Hematopoietic multipotent progenitor cell treated with erythropoietin and hydrocortisone succinate and interleukin-3 and kit ligand, for 15 days (in vitro differentiated cells): ENCODE data around the gene HSPA8.
A peak's percentile ranks its signal among the peaks of the same experiment; 100 is the strongest.
"Not testable (repeated sequence)": the region's sequence is repeated elsewhere in the genome, so short reads cannot be mapped to it uniquely, and the experiment has no call there.

Experiments used
- DNase-seq: peaks from one replicate; pipeline ENCODE4 v3.0.0-alpha.2; 2015; ENCODE audit warnings: low spot score

The HSPA8 gene

DNA sequence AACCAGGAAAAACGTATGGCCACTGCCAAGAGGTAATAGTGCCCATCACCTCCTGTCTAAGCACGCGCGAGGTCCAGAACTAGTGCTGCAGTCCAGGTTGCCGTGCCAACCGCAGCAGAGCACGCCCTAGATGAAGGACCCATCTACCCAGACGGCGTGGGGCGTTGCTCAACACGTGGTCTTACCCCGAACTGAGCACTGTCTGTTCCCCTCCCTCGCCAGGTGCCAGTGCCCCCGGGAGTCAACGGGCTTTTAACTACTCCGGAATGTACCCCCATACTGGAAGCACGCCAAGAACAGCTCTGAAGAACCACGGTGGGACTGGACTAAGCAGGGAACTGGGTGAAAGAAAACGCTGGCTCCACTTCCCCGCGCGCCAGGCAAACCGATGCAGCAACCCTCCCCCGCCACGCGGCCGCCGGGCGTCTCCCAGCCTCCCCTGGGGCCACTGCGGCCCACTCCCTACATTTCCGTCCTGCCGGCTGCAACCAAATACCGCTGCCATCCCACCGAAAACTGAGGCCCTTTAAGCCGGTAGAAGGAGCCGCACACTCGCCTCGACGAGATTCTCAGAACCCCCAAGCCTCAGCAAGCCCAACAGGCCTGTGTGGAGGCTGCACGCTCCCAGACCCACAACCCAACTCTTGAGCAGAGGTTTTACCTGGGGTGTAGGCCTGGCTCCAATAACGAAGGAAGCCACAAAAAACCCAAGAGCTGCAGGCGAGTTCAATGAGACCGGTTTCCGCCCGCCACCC lies at the start of gene HSPA8:
TSS of gene HSPA8 (minus strand) at position 734 of the 755 bp plus-strand sequence. CDS start 812 bp downstream, outside the sequence.
- peak; percentile 74 for DNase-seq

DNA sequence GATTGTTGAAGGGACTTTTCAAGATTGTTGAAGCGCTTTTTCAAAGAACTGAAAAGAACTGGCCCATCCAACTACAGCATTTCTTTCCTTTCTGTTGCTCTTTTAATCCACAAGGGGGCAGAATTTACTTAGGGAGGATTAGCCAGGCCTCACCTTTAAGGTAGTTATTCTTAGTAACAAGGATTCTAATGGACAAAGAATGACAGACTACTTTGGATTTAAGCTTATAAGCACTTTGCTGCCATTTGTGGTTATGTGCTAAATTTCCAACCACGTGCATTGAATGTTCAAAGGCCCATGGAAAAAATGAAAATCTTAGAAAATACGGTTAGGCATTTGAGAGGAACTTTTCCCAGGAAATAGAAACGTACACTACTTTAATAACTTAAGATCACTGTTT lies 49.5 kb upstream of the HSPA8 start:
- DNase-seq = peak; percentile 55

DNA sequence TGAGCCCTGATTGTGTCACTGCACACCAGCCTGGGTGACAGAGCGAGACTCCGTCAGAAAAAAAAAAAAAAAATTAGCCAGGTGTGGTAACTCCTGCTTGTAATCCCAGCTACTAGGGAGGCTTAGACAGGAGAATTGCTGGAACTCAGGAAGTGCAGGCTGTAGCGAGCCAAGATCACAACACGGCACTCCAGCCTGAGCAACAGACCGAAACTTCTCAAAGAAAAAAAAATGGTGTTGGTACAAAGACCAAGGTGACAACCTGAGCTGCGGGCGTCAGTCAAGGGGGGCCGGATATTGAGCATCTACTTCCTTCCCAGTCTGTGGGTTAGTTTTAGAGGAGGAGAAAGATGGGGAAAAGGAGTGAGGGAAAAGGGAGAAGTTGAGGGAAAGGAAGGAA lies 48.5 kb upstream of the HSPA8 start:
- no peak for DNase-seq

DNA sequence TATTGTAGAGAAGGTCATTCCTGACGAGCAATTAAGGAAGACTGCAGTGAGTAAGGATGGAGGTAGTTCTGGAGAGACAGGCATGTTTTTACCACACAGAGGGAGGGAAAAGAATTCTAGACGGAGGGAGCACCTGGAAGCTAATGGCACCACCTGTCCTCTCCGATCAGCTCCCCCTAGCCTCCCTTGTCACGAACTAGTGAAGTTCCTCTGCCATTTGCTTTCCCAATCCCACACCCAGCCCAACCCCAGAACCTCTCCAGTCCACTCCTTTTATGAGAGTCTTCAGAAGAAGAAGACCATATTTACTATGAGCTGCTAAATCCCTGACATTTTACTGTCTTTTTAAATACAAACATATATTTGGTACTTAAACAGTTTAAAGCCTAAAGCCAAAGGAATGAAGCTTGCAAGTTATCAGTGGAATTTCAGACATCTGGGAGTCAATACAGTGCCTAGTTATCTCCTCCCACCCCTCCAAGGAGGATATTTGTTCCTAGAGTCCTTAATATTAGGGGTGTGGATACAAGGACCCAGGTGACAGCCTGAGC lies 46.1 kb upstream of the HSPA8 start:
- no peak for DNase-seq

DNA sequence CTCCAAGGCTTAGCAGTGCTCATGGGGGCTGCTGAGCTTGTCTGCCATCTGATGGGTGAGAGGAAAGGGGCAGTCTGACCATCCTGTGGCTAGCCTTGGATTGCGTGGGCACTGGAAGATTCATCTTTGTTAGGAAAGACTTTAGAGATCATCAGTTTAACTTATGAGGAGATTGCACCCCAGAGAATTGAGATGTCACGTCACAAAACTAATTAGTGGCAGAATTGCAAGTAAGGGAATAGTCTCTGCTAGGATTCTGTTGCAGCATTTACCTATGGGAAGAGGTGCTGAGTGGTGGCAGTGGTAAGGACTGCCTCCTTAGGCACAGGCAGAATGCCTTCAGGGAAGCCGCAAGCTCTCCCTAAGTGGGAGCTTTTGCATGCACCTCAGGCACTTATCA lies 42.8 kb upstream of the HSPA8 start:
- no peak for DNase-seq

DNA sequence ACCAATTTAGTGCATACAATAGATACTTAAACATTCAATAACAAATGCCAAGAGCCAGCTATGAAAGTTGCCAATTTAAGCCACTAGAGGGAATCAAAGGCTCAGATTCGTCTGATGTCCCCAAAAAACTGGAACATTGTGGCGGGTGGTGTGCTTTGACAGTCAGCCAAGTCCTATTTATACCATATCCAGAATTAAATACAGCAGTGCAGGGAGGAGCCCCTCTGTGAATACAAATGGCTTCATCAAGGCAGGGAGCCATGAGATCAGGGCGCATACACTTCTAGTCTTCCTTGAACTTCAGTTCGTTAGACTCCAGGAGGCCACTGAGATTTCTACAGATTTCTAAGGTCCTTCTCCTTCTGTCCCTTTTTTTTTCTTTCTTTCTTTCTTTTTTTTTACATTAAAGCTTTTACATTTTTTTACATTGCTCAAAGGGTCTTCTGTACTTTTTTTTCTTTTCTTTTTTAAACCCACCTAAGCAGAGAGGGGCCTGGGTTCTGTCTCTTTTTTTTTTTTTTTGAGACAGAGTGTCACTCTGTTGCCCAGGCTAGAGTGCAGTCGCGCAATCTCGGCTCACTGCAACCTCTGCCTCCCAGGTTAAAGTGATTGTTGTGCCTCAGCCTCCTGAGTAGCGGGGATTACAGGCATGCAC lies 41.5 kb upstream of the HSPA8 start:
- no peak for DNase-seq

DNA sequence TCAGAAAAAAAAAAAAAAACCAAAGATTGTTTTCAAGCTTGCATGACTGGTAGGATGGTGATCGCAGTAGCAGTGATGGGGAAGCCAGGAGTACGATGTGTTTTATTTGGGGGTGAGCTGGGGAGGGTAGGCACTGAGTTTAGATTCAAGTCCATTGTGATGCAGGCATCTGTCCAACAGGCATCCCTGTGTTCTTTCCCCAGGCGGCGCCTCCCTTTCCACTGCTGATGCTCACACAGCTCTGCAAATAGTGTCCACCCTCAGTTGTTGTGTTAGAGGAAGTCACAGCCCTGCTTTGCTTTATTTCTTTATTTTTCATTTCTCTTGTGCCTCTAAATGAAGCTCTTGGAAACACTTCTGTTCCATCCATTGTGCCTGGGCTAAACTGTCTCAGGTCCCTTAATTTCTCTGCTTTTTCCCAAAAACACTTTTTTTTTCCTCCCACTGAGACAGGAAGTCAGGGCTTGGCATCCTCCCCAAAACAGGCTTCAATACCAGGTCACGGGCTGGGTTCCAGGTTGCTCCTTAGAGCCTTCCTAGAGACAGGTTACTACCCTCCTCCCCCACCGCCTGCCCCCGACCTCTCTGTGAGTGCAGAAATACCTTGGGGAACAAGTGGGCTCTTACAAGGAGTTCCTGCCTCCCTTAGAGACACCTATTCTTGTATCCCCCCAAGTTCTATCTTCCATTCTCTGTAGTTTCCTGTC lies 38.6 kb upstream of the HSPA8 start:
- DNase-seq = no peak

DNA sequence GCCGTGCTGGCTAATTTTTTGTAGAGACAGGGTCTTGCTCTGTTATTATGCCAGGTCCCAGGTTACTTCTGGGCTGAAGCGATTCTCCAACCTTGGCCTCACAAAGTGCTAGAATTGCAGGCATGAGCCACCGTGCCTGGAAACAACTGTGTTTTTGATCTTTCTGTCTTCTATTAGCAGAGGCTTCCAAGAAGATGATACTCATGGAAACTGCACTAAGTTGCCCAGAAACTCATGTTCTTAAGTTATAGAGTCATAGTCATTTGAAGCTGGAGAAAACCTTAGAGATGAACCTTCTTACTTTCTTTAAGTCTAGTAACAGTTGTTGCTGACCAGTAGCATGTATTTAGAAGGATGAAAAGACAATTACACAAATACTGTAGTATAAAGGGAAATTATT lies 37.1 kb upstream of the HSPA8 start:
- no peak for DNase-seq

DNA sequence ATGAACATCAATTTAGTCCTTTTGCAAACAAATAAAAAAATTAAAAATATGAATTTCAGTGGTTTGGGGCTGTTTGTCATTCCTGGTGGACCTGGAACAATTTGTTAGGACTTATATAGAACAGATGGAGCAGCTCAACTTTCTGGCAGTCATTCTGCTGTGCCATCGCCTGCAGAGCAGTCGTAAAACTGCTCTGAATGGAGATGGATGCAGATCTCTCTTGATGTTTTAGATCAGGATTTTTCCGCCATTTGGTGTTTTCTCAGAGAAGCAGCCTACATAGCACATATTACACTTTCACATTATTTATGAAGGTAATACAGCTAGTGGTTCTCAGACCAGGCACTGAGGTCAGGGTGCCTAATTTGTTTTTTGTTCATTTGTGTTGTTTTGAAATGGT lies 31.8 kb upstream of the HSPA8 start:
- DNase-seq = no peak

DNA sequence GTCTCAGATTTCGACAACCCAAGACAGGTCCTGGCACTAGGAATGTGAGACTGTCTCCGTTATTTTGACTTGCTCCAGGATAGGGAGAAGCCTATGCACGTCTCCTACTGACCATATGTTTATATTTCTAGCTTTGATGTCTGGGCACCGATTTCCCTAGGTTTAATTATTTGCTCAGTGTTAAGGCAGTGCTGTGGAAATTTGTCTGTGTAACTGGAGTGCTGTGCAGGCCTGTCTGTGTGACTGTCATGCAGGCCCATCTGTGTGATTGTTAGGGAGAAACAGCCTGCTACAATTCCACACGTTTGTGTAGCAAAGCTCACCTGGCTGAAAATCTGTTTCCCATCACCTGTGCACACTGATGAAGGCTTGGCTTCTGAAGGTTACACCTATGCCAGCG lies 29.6 kb upstream of the HSPA8 start:
- DNase-seq = no peak

DNA sequence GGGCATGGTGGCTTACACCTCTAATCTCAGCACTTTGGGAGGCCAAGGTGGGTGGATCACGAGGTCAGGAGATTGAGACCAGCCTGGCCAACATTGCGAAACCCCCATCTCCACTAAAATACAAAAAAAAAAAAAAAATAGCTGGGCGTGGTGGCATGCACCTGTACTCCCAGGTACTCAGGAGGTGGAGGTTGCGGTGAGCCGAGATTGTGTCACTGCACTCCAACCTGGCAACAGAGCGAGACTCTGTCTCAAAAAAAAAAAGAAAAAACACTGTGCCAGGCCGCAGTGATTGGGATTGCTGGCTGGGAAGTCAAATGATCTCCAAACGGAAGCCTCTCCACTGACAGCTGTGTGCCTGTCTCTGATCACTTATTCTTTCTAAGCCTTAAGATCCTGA lies 28.2 kb upstream of the HSPA8 start:
- not testable (repeated sequence) for DNase-seq

DNA sequence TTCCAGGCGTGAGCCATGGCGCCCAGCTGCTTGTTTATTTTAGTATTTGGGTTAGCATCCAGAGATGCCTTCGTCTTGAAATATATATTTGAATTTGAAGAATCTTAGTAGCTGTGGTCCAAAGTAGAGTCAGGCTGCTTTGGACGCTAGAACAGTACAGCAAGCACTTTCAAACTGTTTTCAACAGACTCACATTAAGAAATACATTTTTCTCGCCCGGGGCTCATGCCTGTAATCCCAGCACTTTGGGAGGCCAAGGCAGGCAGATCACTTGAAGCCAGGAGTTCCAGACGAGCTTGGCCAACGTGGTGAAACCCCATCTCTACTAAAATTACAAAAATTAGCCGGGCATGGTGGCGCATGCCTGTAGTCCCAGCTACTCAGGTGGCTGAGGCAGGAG lies 27.0 kb upstream of the HSPA8 start:
- DNase-seq = not testable (repeated sequence)

DNA sequence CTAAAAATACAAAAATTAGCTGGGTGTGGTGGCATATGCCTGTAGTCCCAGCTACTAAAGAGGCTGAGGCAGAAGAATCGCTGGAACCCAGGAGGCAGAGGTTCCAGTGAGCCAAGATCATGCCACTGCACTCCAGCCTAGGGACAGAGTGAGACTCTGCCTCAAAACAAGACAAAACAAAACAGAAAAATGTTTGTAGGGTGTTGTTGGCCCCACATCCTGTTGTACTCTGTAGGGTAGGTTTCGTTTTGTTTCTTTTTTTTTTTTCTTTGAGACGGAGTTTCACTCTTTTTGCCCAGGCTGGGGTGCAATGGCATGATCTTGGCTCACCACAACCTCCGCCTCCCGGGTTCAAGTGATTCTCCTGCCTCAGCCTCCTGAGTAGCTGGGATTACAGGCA lies 25.7 kb upstream of the HSPA8 start:
- DNase-seq = not testable (repeated sequence)

DNA sequence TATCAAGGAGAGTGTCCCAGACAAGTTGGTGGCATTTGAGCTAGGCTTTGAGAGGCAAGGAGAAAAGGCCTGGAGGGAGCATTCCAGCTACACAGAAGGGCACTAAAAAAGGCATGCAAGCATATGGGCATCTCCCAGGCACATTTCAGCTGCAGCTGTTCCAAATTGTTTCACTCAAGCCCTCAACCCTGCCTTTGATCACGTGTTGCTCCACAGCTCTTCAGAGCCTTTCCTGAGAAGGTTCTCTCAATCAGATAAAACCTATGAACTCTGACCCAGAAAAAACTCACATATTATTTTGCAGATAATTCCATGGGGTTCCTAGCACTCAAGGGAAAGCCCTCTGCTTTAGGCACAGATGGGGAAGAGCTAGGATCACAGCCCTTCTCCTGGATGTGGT lies 24.4 kb upstream of the HSPA8 start:
- DNase-seq = no peak

DNA sequence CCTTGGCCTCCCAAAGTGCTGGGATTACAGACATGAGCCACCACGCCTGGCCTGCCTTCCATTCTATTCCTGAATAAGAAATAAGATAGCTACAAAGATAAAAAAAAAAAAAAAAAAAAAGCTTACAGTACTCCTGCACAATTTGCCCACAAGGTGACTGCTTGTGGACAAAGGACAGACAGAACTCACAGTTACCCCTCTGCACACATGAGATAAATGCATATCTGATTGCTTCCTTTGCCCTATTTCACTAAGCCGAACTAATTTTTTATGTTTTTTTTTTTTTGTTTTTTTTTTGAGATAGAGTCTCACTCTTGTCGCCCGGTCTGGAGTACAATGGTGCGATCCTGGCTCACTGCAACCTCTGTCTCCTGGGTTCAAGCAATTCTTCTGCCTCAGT lies 23.6 kb upstream of the HSPA8 start:
- DNase-seq = no peak

DNA sequence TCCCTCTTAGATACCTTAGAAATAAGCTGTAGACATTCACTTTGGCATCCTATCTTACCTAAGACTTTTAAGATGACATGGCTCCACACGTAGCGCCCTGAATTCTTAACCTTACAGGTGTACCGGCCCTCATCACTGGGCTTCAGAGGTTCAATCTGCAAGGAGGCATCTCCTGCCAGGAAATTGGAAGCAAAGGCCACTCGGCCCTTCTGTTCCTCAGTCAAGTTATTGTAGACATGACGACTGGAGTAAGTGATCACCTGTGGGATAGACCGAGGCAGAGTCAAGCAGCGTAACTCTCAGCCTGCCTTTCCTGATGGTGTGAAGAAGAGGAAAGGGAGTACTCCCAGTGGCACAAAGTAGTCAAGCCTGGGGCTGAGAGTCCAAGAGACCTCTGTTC lies 22.5 kb upstream of the HSPA8 start:
- DNase-seq = no peak

DNA sequence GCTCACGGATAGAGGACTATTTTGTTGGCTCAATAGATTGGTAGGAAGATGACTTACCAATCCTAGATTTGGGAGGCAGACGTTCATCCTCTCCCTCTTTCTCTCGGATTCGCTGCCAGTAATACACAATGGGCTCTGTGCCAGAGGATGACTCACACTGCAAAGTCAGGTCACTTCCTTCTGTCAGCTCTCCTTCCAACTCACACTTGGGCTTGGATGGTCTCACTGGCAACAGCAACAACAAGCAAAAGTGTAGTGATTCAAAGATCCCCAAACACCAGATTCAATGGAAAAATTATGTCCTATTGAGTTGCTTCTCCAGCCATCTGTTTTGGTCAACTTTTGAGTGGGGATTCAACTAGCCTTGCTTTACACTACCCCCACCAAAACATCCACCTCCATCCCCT lies 21.7 kb upstream of the HSPA8 start:
- peak; percentile 55 for DNase-seq

DNA sequence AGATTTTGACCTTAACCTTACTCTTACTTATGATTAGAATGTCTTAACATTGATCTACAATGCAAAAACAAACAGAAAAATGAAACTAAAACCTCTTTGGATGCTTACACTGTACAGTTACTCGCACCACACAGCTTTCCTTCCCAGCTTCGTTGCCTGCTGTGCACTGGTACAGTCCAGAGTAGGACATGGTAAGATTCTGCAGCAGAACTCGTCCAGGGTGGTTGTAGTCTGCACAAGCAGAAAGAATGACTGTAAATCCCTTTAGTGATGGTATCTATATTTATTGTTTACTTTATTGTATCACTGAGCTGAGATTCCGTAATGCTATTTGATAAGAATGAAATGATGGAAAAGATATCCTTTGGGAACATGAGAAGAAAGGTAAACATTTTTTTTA lies 21.0 kb upstream of the HSPA8 start:
- no peak for DNase-seq

DNA sequence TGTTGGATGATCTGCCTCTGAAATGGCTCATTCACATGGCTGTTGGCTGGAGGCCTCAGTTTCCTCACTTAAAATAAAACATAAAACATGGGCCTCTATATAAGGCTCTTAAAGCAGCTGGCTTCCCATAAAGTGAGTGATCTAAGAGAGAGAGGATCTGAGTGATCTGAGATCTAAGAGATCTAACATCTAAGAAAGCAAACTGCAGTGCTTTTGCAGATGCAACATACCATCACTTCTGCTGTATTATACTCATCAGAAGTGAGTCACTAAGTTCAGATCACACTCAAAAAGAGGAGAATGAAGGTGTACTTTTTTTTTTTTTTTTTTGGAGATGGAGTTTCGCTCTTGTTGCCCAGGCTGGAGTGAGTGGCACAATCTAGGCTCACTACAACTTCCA lies 18.1 kb upstream of the HSPA8 start:
- no peak for DNase-seq

DNA sequence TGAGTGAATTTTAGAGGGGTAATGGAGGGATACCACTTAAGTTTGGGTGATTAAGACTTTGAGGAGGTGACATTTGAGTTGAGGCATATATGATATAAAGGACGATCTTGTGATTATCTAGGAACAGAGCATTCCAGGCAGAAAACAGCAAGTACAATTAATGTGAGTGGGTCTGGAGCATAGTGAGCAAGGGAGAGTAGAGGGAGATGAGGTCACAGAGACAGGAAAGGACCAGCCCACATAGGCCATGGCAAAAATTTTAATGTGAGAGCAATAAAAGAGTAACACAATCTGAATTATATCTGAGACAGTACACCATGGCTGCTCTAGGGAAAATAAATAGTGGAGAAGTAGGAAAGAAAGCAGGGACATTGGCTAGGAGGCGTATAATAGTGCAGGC lies 14.5 kb upstream of the HSPA8 start:
- no peak for DNase-seq

DNA sequence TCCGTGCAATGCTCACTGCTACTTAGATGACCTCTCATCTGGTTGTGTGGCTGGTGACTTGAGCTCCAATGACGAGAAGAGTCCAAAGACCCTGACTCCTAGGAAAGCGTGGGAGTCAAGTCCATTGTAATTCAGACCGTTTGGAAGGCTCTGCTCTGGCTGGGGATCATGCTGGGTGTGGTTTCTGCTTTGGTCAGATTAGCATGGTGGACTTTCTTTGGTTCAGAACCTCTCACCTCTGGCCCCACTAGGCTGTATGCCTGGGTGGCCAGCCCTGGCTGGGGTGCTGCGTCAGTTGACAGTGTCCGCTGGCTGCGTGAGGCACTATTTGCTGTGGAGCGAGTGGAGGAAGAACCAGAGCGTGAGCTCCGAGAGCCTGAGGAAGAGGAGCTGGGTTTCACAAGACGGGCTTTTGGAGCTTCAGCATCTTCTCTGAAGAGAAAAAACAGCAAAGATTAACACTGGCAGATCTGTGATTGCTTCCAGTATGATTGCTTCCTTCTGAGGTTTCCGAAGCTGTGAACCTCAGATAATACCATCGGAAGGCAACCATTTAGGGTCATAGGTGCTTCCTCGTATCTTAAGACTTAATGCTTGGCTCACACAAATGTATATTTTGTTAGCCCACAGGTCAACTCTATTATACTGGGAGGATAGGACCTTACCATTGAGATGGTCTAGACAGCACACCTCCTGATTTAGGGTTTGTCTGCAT lies 11.6 kb upstream of the HSPA8 start:
- no peak for DNase-seq

DNA sequence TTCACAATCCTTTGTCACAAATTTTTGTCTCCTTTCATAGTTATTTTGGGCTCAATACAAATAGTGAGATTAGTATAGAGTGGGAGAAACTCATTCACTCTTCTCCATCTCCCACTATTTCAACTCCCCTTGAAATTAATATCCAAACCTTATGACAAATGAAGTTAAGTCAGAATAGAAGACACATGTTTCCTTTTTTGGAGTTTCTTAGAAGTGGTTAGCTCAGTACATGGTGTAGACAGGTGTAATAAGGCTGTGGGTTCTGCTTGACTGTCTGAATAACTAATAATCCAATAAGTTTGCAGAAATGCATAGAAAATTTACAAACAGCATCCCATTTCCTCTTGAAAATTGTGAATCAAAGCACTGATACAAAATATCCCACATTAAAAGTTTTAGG lies 10.8 kb upstream of the HSPA8 start:
- DNase-seq = no peak
